ENCODE measurements around the gene PEX14.

- TF ChIP-seq ATF2 (CRISPR knock-in tag; IDR thresholded peaks at IDR 0.05; ENCODE audit: borderline replicate concordance, low read depth) (no peak), TCF7 (CRISPR knock-in tag; IDR thresholded peaks at IDR 0.05; ENCODE audit: low read depth) (no peak), MAX (CRISPR knock-in tag; IDR thresholded peaks at IDR 0.05) (no peak), CTCF (IDR thresholded peaks at IDR 0.05) (no peak), NFYB (CRISPR knock-in tag; conservative IDR thresholded peaks at IDR 0.05; ENCODE audit: low read depth) (no peak), SP1 (CRISPR knock-in tag; conservative IDR thresholded peaks at IDR 0.05) (no peak), NR1H2 (CRISPR knock-in tag; IDR thresholded peaks at IDR 0.05) (no peak), SMAD3 (CRISPR knock-in tag; IDR thresholded peaks at IDR 0.05; ENCODE audit: borderline replicate concordance) (no peak), USF2 (CRISPR knock-in tag; IDR thresholded peaks at IDR 0.05) (no peak), CBFB (CRISPR knock-in tag; IDR thresholded peaks at IDR 0.05; ENCODE audit: low read depth) (no peak), TEAD4 (CRISPR knock-in tag; IDR thresholded peaks at IDR 0.05) (no peak), SMAD4 (CRISPR knock-in tag; IDR thresholded peaks at IDR 0.05) (no peak)
Measured at GRCh38 chr1:10459184-10459583, 15.6 kb upstream of the PEX14 start.

Data from WTC11 (cell line).